ENCODE data around the gene SLC27A4. TPM values are rescaled to one million over a fixed set of nuclear protein-coding genes. Genes with fewer than 3 reads are reported as not detected.

Gene SLC27A4
- total RNA-seq, 3 donors from 2014 or later: 36.5 to 46.8 (median 39.9) TPM

GRCh38 chr9:128374221-128374675 lies 33.9 kb downstream of the SLC27A4 start:
- Histone ChIP-seq H3K4me1 (ENCODE audit: low read depth) (peaks cover 14% of the 10 kb centered on the region), H3K4me3 (no peak overlapping the region), H3K36me3 (ENCODE audit: low read depth) (no peaks in the 10 kb centered on the region), H3K9me3 (no peaks in the 10 kb centered on the region)
- DNase-seq (no peak), ATAC-seq (no peak)
- intact Hi-C loops (cut with DNase I, micrococcal nuclease): no loop called here
- TF ChIP-seq CTCF (IDR thresholded peaks at IDR 0.05): no peak

- Histone ChIP-seq H3K4me3 (no peak overlapping the region), H3K4me1 (ENCODE audit: low read depth) (peaks cover 11% of the 10 kb centered on the region), H3K36me3 (ENCODE audit: low read depth) (no peaks in the 10 kb centered on the region), H3K9me3 (no peaks in the 10 kb centered on the region)
- no peak for TF ChIP-seq CTCF (IDR thresholded peaks at IDR 0.05)
- intact Hi-C loops (cut with DNase I, micrococcal nuclease): no loop called here
- DNase-seq (no peak), ATAC-seq (no peak)
These were observed 35.5 kb downstream of the SLC27A4 start for GRCh38 chr9:128375865-128376264.

- Histone ChIP-seq H3K4me1 (ENCODE audit: low read depth) (no peaks in the 10 kb centered on the region), H3K9me3 (no peaks in the 10 kb centered on the region), H3K36me3 (ENCODE audit: low read depth) (no peaks in the 10 kb centered on the region), H3K4me3 (no peak overlapping the region)
- no peak for TF ChIP-seq CTCF (IDR thresholded peaks at IDR 0.05)
- no peak for DNase-seq
- ATAC-seq: no peak
- intact Hi-C loops (cut with DNase I, micrococcal nuclease): no loop called here
These were observed 41.9 kb downstream of the SLC27A4 start for GRCh38 chr9:128382261-128382660.

- Histone ChIP-seq H3K9me3 (no peaks in the 10 kb centered on the region), H3K4me3 (no peak overlapping the region), H3K36me3 (ENCODE audit: low read depth) (peaks cover 6% of the 10 kb centered on the region), H3K4me1 (ENCODE audit: low read depth) (no peaks in the 10 kb centered on the region)
- no peak for TF ChIP-seq CTCF (IDR thresholded peaks at IDR 0.05)
- ATAC-seq: no peak
- intact Hi-C loops (cut with DNase I, micrococcal nuclease): no loop called here
- DNase-seq: no peak
These were observed 42.9 kb downstream of the SLC27A4 start for GRCh38 chr9:128383007-128383753.

GRCh38 chr9:128383791-128384190 lies 43.5 kb downstream of the SLC27A4 start:
- intact Hi-C loops (cut with DNase I, micrococcal nuclease): no loop called here
- no peak overlapping the region for H3K4me3 ChIP-seq
- TF ChIP-seq CTCF (IDR thresholded peaks at IDR 0.05): no peak
- ATAC-seq (no peak), DNase-seq (no peak)
- no peaks in the 10 kb centered on the region for H3K4me1 ChIP-seq (ENCODE audit: low read depth)
- no peaks in the 10 kb centered on the region for H3K9me3 ChIP-seq
- H3K36me3 ChIP-seq (ENCODE audit: low read depth): peaks cover 12% of the 10 kb centered on the region

Data from mucosa of descending colon (tissue), 3 donors.